Measurements from ENCODE around the gene SLC35A5. TPM values are rescaled to one million over a fixed set of nuclear protein-coding genes. Genes with fewer than 3 reads are reported as not detected.

The SLC35A5 gene
- polyA plus RNA-seq, 2 donors = 7.0 to 9.0 TPM

GRCh38 chr3:112611752-112612515 lies 50.1 kb downstream of the SLC35A5 start:
- Histone ChIP-seq H3K4me3 (ENCODE audit: low read depth in 1 of 2, low read length in 2 of 2) (no peak overlapping the region), H3K9me3 (ENCODE audit: control insufficient read depth in 2 of 2, insufficient read depth in 1 of 2, low read depth in 1 of 2, low read length in 1 of 2) (no peaks in the 10 kb centered on the region), H3K27me3 (ENCODE audit: control insufficient read depth in 1 of 2, insufficient read depth in 2 of 2, low read length in 2 of 2) (no peaks in the 10 kb centered on the region), H3K36me3 (ENCODE audit: control insufficient read depth in 2 of 2, insufficient read depth in 2 of 2, low read length in 1 of 2) (no peaks in the 10 kb centered on the region), H3K27ac (ENCODE audit: low read depth in 2 of 2, low read length in 1 of 2) (no peak overlapping the region), H3K4me1 (ENCODE audit: control insufficient read depth in 2 of 2, insufficient read depth in 2 of 2, low read length in 1 of 2) (no peaks in the 10 kb centered on the region)
- WGBS, 2 donors = 78 to 92% methylated on average over 5 of the region's 5 CpGs

- no peak overlapping the region for H3K4me3 ChIP-seq (ENCODE audit: low read depth in 1 of 2, low read length in 2 of 2)
- H3K36me3 ChIP-seq (ENCODE audit: control insufficient read depth in 2 of 2, insufficient read depth in 2 of 2, low read length in 1 of 2) = peaks cover 0 to 1% of the 10 kb centered on the region in 2 donors
- H3K27ac ChIP-seq (ENCODE audit: low read depth in 2 of 2, low read length in 1 of 2) = no peak overlapping the region
- WGBS, 2 donors = 76 to 81% methylated on average over 7 of the region's 7 CpGs
- no peaks in the 10 kb centered on the region for H3K9me3 ChIP-seq (ENCODE audit: control insufficient read depth in 2 of 2, insufficient read depth in 1 of 2, low read depth in 1 of 2, low read length in 1 of 2)
- no peaks in the 10 kb centered on the region for H3K4me1 ChIP-seq (ENCODE audit: control insufficient read depth in 2 of 2, insufficient read depth in 2 of 2, low read length in 1 of 2)
- no peaks in the 10 kb centered on the region for H3K27me3 ChIP-seq (ENCODE audit: control insufficient read depth in 1 of 2, insufficient read depth in 2 of 2, low read length in 2 of 2)
These were observed 54.3 kb downstream of the SLC35A5 start for GRCh38 chr3:112615989-112616731.

GRCh38 chr3:112617285-112617684 lies 55.4 kb downstream of the SLC35A5 start:
- Histone ChIP-seq H3K36me3 (ENCODE audit: control insufficient read depth in 2 of 2, insufficient read depth in 2 of 2, low read length in 1 of 2) (peaks cover 0 to 2% of the 10 kb centered on the region in 2 donors), H3K27ac (ENCODE audit: low read depth in 2 of 2, low read length in 1 of 2) (no peak overlapping the region), H3K4me3 (ENCODE audit: low read depth in 1 of 2, low read length in 2 of 2) (no peak overlapping the region), H3K9me3 (ENCODE audit: control insufficient read depth in 2 of 2, insufficient read depth in 1 of 2, low read depth in 1 of 2, low read length in 1 of 2) (no peaks in the 10 kb centered on the region), H3K4me1 (ENCODE audit: control insufficient read depth in 2 of 2, insufficient read depth in 2 of 2, low read length in 1 of 2) (no peaks in the 10 kb centered on the region), H3K27me3 (ENCODE audit: control insufficient read depth in 1 of 2, insufficient read depth in 2 of 2, low read length in 2 of 2) (no peaks in the 10 kb centered on the region)
- 89 to 99% methylated on average over 2 of the region's 2 CpGs for WGBS, 2 donors

GRCh38 chr3:112619295-112619694 lies 57.5 kb downstream of the SLC35A5 start:
- Histone ChIP-seq H3K9me3 (ENCODE audit: control insufficient read depth in 2 of 2, insufficient read depth in 1 of 2, low read depth in 1 of 2, low read length in 1 of 2) (no peaks in the 10 kb centered on the region), H3K36me3 (ENCODE audit: control insufficient read depth in 2 of 2, insufficient read depth in 2 of 2, low read length in 1 of 2) (peaks cover 0 to 2% of the 10 kb centered on the region in 2 donors), H3K4me1 (ENCODE audit: control insufficient read depth in 2 of 2, insufficient read depth in 2 of 2, low read length in 1 of 2) (no peaks in the 10 kb centered on the region), H3K27me3 (ENCODE audit: control insufficient read depth in 1 of 2, insufficient read depth in 2 of 2, low read length in 2 of 2) (no peaks in the 10 kb centered on the region), H3K4me3 (ENCODE audit: low read depth in 1 of 2, low read length in 2 of 2) (no peak overlapping the region), H3K27ac (ENCODE audit: low read depth in 2 of 2, low read length in 1 of 2) (no peak overlapping the region)
- WGBS, 2 donors = 77 to 83% methylated on average over 2 of the region's 2 CpGs

- Histone ChIP-seq H3K36me3 (ENCODE audit: control insufficient read depth in 2 of 2, insufficient read depth in 2 of 2, low read length in 1 of 2) (peaks cover 0 to 2% of the 10 kb centered on the region in 2 donors), H3K27ac (ENCODE audit: low read depth in 2 of 2, low read length in 1 of 2) (no peak overlapping the region), H3K4me3 (ENCODE audit: low read depth in 1 of 2, low read length in 2 of 2) (no peak overlapping the region), H3K9me3 (ENCODE audit: control insufficient read depth in 2 of 2, insufficient read depth in 1 of 2, low read depth in 1 of 2, low read length in 1 of 2) (no peaks in the 10 kb centered on the region), H3K4me1 (ENCODE audit: control insufficient read depth in 2 of 2, insufficient read depth in 2 of 2, low read length in 1 of 2) (no peaks in the 10 kb centered on the region), H3K27me3 (ENCODE audit: control insufficient read depth in 1 of 2, insufficient read depth in 2 of 2, low read length in 2 of 2) (no peaks in the 10 kb centered on the region)
- WGBS, 2 donors = 92 to 96% methylated on average over 5 of the region's 5 CpGs
These were observed 61.4 kb downstream of the SLC35A5 start for GRCh38 chr3:112623213-112623612.

GRCh38 chr3:112623717-112624116 lies 61.9 kb downstream of the SLC35A5 start:
- no peaks in the 10 kb centered on the region for H3K4me1 ChIP-seq (ENCODE audit: control insufficient read depth in 2 of 2, insufficient read depth in 2 of 2, low read length in 1 of 2)
- H3K9me3 ChIP-seq (ENCODE audit: control insufficient read depth in 2 of 2, insufficient read depth in 1 of 2, low read depth in 1 of 2, low read length in 1 of 2) = no peaks in the 10 kb centered on the region
- WGBS, 2 donors = 94 to 100% methylated on average over 1 of the region's 1 CpG
- no peaks in the 10 kb centered on the region for H3K27me3 ChIP-seq (ENCODE audit: control insufficient read depth in 1 of 2, insufficient read depth in 2 of 2, low read length in 2 of 2)
- no peak overlapping the region for H3K27ac ChIP-seq (ENCODE audit: low read depth in 2 of 2, low read length in 1 of 2)
- H3K36me3 ChIP-seq (ENCODE audit: control insufficient read depth in 2 of 2, insufficient read depth in 2 of 2, low read length in 1 of 2) = peaks cover 0 to 2% of the 10 kb centered on the region in 2 donors
- no peak overlapping the region for H3K4me3 ChIP-seq (ENCODE audit: low read depth in 1 of 2, low read length in 2 of 2)

- 43 to 49% methylated on average over 4 of the region's 4 CpGs for WGBS, 2 donors
- no peaks in the 10 kb centered on the region for H3K9me3 ChIP-seq (ENCODE audit: control insufficient read depth in 2 of 2, insufficient read depth in 1 of 2, low read depth in 1 of 2, low read length in 1 of 2)
- H3K27ac ChIP-seq (ENCODE audit: low read depth in 2 of 2, low read length in 1 of 2) = no peak overlapping the region
- H3K4me1 ChIP-seq (ENCODE audit: control insufficient read depth in 2 of 2, insufficient read depth in 2 of 2, low read length in 1 of 2) = no peaks in the 10 kb centered on the region
- no peak overlapping the region for H3K4me3 ChIP-seq (ENCODE audit: low read depth in 1 of 2, low read length in 2 of 2)
- H3K36me3 ChIP-seq (ENCODE audit: control insufficient read depth in 2 of 2, insufficient read depth in 2 of 2, low read length in 1 of 2) = no peaks in the 10 kb centered on the region
- no peaks in the 10 kb centered on the region for H3K27me3 ChIP-seq (ENCODE audit: control insufficient read depth in 1 of 2, insufficient read depth in 2 of 2, low read length in 2 of 2)
These were observed 65.6 kb downstream of the SLC35A5 start for GRCh38 chr3:112627419-112627818.

- WGBS, 2 donors = 35 to 43% methylated on average over 1 of the region's 1 CpG
- Histone ChIP-seq H3K27ac (ENCODE audit: low read depth in 2 of 2, low read length in 1 of 2) (no peak overlapping the region), H3K36me3 (ENCODE audit: control insufficient read depth in 2 of 2, insufficient read depth in 2 of 2, low read length in 1 of 2) (no peaks in the 10 kb centered on the region), H3K4me1 (ENCODE audit: control insufficient read depth in 2 of 2, insufficient read depth in 2 of 2, low read length in 1 of 2) (no peaks in the 10 kb centered on the region), H3K9me3 (ENCODE audit: control insufficient read depth in 2 of 2, insufficient read depth in 1 of 2, low read depth in 1 of 2, low read length in 1 of 2) (no peaks in the 10 kb centered on the region), H3K4me3 (ENCODE audit: low read depth in 1 of 2, low read length in 2 of 2) (no peak overlapping the region), H3K27me3 (ENCODE audit: control insufficient read depth in 1 of 2, insufficient read depth in 2 of 2, low read length in 2 of 2) (no peaks in the 10 kb centered on the region)
These were observed 66.1 kb downstream of the SLC35A5 start for GRCh38 chr3:112627919-112628466.

- whole genome bisulfite sequencing, 2 donors = 21 to 28% methylated on average over 7 of the region's 7 CpGs
- H3K9me3 ChIP-seq (ENCODE audit: control insufficient read depth in 2 of 2, insufficient read depth in 1 of 2, low read depth in 1 of 2, low read length in 1 of 2) = no peaks in the 10 kb centered on the region
- peak overlapping the region; percentile 16 to 42 for H3K27ac ChIP-seq (ENCODE audit: low read depth in 2 of 2, low read length in 1 of 2)
- no peaks in the 10 kb centered on the region for H3K4me1 ChIP-seq (ENCODE audit: control insufficient read depth in 2 of 2, insufficient read depth in 2 of 2, low read length in 1 of 2)
- no peaks in the 10 kb centered on the region for H3K36me3 ChIP-seq (ENCODE audit: control insufficient read depth in 2 of 2, insufficient read depth in 2 of 2, low read length in 1 of 2)
- no peak overlapping the region for H3K4me3 ChIP-seq (ENCODE audit: low read depth in 1 of 2, low read length in 2 of 2)
- no peaks in the 10 kb centered on the region for H3K27me3 ChIP-seq (ENCODE audit: control insufficient read depth in 1 of 2, insufficient read depth in 2 of 2, low read length in 2 of 2)
These were observed 67.6 kb downstream of the SLC35A5 start for GRCh38 chr3:112629425-112629824.

Measured in esophagus (tissue), 2 donors.